Loucy (cell line): ENCODE measurements around the gene ATF1.
A peak's percentile ranks its signal among the peaks of the same experiment; 100 is the strongest.

Experiments used
- H2AFZ ChIP-seq: fragments of 200-600 bp; sonication (generic); 2 replicates; pipeline ENCODE4 v1.6.0; 2016; ENCODE audit warnings: antibody characterized with exemption, mild to moderate bottlenecking, low read length, moderate library complexity
- H3F3A ChIP-seq: fragments of 200-600 bp; 2 replicates; pipeline ENCODE4 v1.6.0; 2016; ENCODE audit warnings: antibody characterized with exemption, low read depth, mild to moderate bottlenecking
- H3K27me3 ChIP-seq: fragments of 200-600 bp; sonication (generic); 2 replicates; pipeline ENCODE4 v1.6.1; 2014; ENCODE audit warnings: low read length, mild to moderate bottlenecking; ENCODE audit not compliant: insufficient read depth, poor library complexity, severe bottlenecking
- H3K36me3 ChIP-seq: fragments of 200-600 bp; sonication (generic); 2 replicates; pipeline ENCODE4 v1.6.1; 2016; ENCODE audit warnings: low read length; ENCODE audit not compliant: insufficient read depth
- H3K4me1 ChIP-seq: fragments of 200-600 bp; sonication (generic); 2 replicates; pipeline ENCODE4 v1.5.1; 2014; ENCODE audit warnings: low read length, mild to moderate bottlenecking; ENCODE audit not compliant: insufficient read depth, poor library complexity, severe bottlenecking
- H3K4me2 ChIP-seq: fragments of 200-600 bp; sonication (generic); 2 replicates; pipeline ENCODE4 v1.6.0; 2014; ENCODE audit warnings: antibody characterized with exemption, low read length, low read depth, mild to moderate bottlenecking; ENCODE audit not compliant: poor library complexity, severe bottlenecking
- H3K4me3 ChIP-seq: fragments of 200-600 bp; sonication (generic); 2 replicates; pipeline ENCODE4 v1.5.1; 2014; ENCODE audit warnings: low read length, mild to moderate bottlenecking, mixed read lengths; ENCODE audit not compliant: poor library complexity, severe bottlenecking
- H3K79me2 ChIP-seq: fragments of 200-600 bp; sonication (generic); 2 replicates; pipeline ENCODE4 v1.6.1; 2014; ENCODE audit warnings: low read length; ENCODE audit not compliant: insufficient read depth
- H3K9ac ChIP-seq: fragments of 200-600 bp; sonication (generic); 2 replicates; pipeline ENCODE4 v1.6.0; 2014; ENCODE audit warnings: mild to moderate bottlenecking, low read depth, low read length, moderate library complexity; ENCODE audit not compliant: poor library complexity, severe bottlenecking
- H3K9me2 ChIP-seq: fragments of 200-600 bp; sonication (generic); replicated peaks from 2 replicates; pipeline ENCODE4 v1.6.1; 2016; ENCODE audit warnings: low read depth, low read length, mixed read lengths
- H3K9me3 ChIP-seq: fragments of 200-600 bp; sonication (generic); 2 replicates; pipeline ENCODE4 v1.6.1; 2014; ENCODE audit warnings: mild to moderate bottlenecking, antibody characterized with exemption, low read length, low read depth; ENCODE audit not compliant: insufficient read depth
- H4K20me1 ChIP-seq: fragments of 200-600 bp; sonication (generic); 2 replicates; pipeline ENCODE4 v1.6.0; 2014; ENCODE audit warnings: antibody characterized with exemption, low read length, mild to moderate bottlenecking; ENCODE audit not compliant: insufficient read depth, poor library complexity, severe bottlenecking
- CTCF ChIP-seq: fragments of 200-600 bp; sonication (generic); conservative IDR thresholded peaks from 2 replicates; pipeline ENCODE4 v1.5.1; 2014; ENCODE audit warnings: mild to moderate bottlenecking, antibody characterized with exemption, low read length
- EZH2phosphoT487 ChIP-seq: fragments of 200-600 bp; IDR thresholded peaks from 2 replicates; pipeline ENCODE4 v1.6.1; 2018; ENCODE audit warnings: antibody characterized with exemption, mild to moderate bottlenecking, moderate library complexity, borderline replicate concordance

The ATF1 gene

DNA sequence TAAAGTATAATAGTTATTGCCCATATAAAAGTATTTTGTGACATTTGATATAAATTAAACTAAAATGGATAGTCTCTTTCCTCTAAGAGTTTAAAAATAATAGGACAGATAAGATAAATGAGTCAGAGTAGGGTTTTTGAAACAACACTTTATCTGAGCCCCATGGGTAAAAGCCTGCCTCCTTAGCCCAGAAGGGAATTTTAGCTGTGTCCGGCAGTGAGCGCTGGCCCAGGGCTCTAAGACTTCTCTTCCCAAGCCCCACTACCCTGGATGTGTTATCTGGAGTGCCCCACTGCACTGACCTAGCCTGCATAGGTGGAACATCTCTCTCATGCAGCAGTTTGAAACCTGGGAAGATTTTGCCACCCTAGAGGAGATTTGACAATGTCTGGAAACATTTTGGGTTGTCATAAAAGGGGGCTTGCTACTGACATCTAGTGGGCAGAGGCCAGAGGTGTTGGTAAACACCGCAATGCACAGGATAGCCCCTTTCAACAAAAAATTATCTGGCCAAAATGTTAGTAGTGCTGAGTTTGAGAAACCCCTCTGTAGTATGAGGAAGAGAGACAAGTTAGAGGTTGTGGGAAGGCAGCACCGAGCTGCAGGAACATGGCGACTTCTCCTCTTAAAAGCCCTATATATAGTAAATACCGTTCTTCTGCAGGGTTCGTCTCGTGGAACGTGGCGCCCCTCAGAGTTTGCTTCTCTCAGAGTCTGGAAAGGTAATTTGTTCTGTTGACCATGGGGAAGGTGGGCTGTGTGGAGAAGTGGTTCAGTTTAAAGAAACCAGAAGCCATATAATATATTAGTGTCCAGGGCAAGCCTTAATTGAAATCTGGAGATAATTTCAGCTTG is 29.3 kb upstream of the ATF1 start:
- no peak overlapping the region for H3K4me3 ChIP-seq
- H3K9me2 ChIP-seq: no peaks in the 10 kb centered on the region
- no peaks in the 10 kb centered on the region for H4K20me1 ChIP-seq
- H3K36me3 ChIP-seq: peaks cover 79% of the 10 kb centered on the region; the same call in 1 of the 2 replicates
- no peaks in the 10 kb centered on the region for H3K4me1 ChIP-seq
- no peaks in the 10 kb centered on the region for H3K9me3 ChIP-seq
- TF ChIP-seq CTCF (peak; percentile 80), EZH2phosphoT487 (no peak)
- H3K4me2 ChIP-seq: no peak overlapping the region
- no peak overlapping the region for H2AFZ ChIP-seq
- H3F3A ChIP-seq: no peaks in the 10 kb centered on the region
- H3K9ac ChIP-seq: no peak overlapping the region
- H3K27me3 ChIP-seq: no peaks in the 10 kb centered on the region
- no peaks in the 10 kb centered on the region for H3K79me2 ChIP-seq

DNA sequence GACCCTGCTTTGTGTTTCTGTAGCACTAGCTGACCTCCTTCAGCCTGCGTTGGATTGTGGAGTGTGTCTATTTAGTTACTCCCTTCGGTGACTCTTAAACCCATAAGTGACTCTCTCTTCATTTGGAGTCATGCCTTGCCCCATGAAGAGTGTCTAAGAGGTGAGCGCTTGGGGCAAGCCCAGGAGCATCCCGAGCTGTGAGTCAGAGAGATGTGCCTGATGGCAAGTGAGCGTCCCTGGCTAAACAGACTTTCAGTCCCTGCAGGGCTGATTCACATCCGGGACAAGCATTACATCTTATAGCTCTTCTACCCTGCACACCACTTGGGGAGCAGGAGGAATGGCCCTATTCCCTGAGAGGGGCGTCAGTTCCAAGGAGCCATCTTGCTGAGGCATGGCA is 24.3 kb upstream of the ATF1 start:
- H3K9ac ChIP-seq: no peak overlapping the region
- H3K79me2 ChIP-seq: no peaks in the 10 kb centered on the region
- peaks cover 75% of the 10 kb centered on the region; the same call in 1 of the 2 replicates for H3K36me3 ChIP-seq
- H3K27me3 ChIP-seq: no peaks in the 10 kb centered on the region
- H2AFZ ChIP-seq: no peak overlapping the region
- no peaks in the 10 kb centered on the region for H3F3A ChIP-seq
- no peak overlapping the region for H3K4me3 ChIP-seq
- no peaks in the 10 kb centered on the region for H3K9me3 ChIP-seq
- no peaks in the 10 kb centered on the region for H4K20me1 ChIP-seq
- no peaks in the 10 kb centered on the region for H3K4me1 ChIP-seq
- H3K9me2 ChIP-seq: no peaks in the 10 kb centered on the region
- no peak for TF ChIP-seq CTCF
- H3K4me2 ChIP-seq: no peak overlapping the region

DNA sequence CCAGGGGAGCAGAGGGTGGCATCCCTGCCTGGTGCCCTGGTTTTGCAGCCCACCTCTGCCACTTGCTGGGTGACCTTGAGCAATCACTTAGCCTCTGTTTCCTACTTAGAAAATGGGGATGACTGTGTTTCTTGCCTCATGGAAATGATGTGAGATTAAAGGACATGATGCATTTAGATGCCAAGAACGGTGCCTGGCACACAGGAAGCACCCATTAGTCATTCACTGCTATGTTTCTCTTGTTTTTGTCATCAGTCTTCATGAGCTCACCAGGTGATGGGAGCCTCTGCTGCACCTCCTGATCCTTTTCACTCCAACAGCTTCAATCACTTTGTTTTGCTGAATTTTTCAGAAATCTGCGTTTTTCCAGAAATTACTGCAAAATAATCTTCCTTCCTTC is 23.6 kb upstream of the ATF1 start:
- H4K20me1 ChIP-seq: no peaks in the 10 kb centered on the region
- H3K9me3 ChIP-seq: no peaks in the 10 kb centered on the region
- H3K36me3 ChIP-seq: peaks cover 79% of the 10 kb centered on the region; the same call in 1 of the 2 replicates
- H3K9me2 ChIP-seq: no peaks in the 10 kb centered on the region
- no peaks in the 10 kb centered on the region for H3K79me2 ChIP-seq
- H3K27me3 ChIP-seq: no peaks in the 10 kb centered on the region
- H3K4me3 ChIP-seq: no peak overlapping the region
- H3F3A ChIP-seq: no peaks in the 10 kb centered on the region
- H3K9ac ChIP-seq: no peak overlapping the region
- no peak overlapping the region for H2AFZ ChIP-seq
- no peak overlapping the region for H3K4me2 ChIP-seq
- TF ChIP-seq EZH2phosphoT487 (no peak), CTCF (no peak)
- H3K4me1 ChIP-seq: no peaks in the 10 kb centered on the region
